OCI-LY7 (cell line): Measurements from ENCODE around the gene N4BP2. TPM values are rescaled to one million over a fixed set of nuclear protein-coding genes. Genes with fewer than 3 reads are reported as not detected.
A peak's percentile ranks its signal among the peaks of the same experiment; 100 is the strongest.

Source experiments
- BruUV-seq: library from RNA; stranded (reverse); fragments of 400-500 nt; replicated peaks from 2 replicates; lab custom pipeline; 2021; lab: Mats Ljungman, UMichigan
- CTCF ChIA-PET: fragments of 300-600 bp; sonication (Branson Sonifier 250); formaldehyde crosslinking; loops from one replicate; lab custom pipeline; 2022; ENCODE audit warnings: antibody characterized with exemption; ENCODE audit not compliant: unreplicated experiment; lab: Charles Lee
- POLR2A ChIA-PET: fragments of 300-600 bp; sonication (Branson Sonifier 250); formaldehyde crosslinking; loops from one replicate; lab custom pipeline; 2022; ENCODE audit warnings: antibody characterized with exemption; lab: Charles Lee
- DNase-seq: peaks from one replicate; pipeline ENCODE4 v3.0.0-alpha.2; 2015; ENCODE audit warnings: low spot score
- H2AFZ ChIP-seq: fragments of 200-600 bp; sonication (generic), shearing (Covaris generic); 2 replicates; pipeline ENCODE4 v1.6.1; 2014; ENCODE audit warnings: mild to moderate bottlenecking, antibody characterized with exemption, low read length, moderate library complexity
- H3K27ac ChIP-seq: fragments of 200-600 bp; sonication (generic); 2 replicates; pipeline ENCODE4 v1.5.1; 2014; ENCODE audit warnings: mixed run types, low read depth, mild to moderate bottlenecking, moderate library complexity, low read length, inconsistent platforms; ENCODE audit not compliant: poor library complexity, severe bottlenecking
- H3K36me3 ChIP-seq: fragments of 200-600 bp; sonication (generic); 2 replicates; pipeline ENCODE4 v1.6.1; 2014; ENCODE audit warnings: mild to moderate bottlenecking, antibody characterized with exemption, low read length, moderate library complexity, mixed read lengths; ENCODE audit not compliant: insufficient read depth
- H3K4me1 ChIP-seq: fragments of 200-600 bp; sonication (generic); 2 replicates; pipeline ENCODE4 v1.5.1; 2014; ENCODE audit warnings: mild to moderate bottlenecking, low read length; ENCODE audit not compliant: insufficient read depth, poor library complexity, severe bottlenecking
- H3K4me2 ChIP-seq: fragments of 200-600 bp; sonication (generic); 2 replicates; pipeline ENCODE4 v1.6.1; 2014; ENCODE audit warnings: mild to moderate bottlenecking, low read length
- H3K4me3 ChIP-seq: fragments of 200-600 bp; sonication (generic); 2 replicates; pipeline ENCODE4 v1.5.1; 2014; ENCODE audit warnings: mild to moderate bottlenecking, low read depth, low read length; ENCODE audit not compliant: poor library complexity, severe bottlenecking
- H3K79me2 ChIP-seq: fragments of 200-600 bp; sonication (generic); 2 replicates; pipeline ENCODE4 v1.6.1; 2016; ENCODE audit warnings: low read depth, mild to moderate bottlenecking, low read length, moderate library complexity, mixed read lengths; ENCODE audit not compliant: insufficient read depth
- H3K9me2 ChIP-seq: fragments of 200-600 bp; sonication (generic); 2 replicates; pipeline ENCODE4 v1.6.1; 2016; ENCODE audit warnings: mild to moderate bottlenecking, low read length, mixed read lengths; ENCODE audit not compliant: insufficient read depth
- H3K9me3 ChIP-seq: fragments of 200-600 bp; sonication (generic); 2 replicates; pipeline ENCODE4 v1.6.1; 2014; ENCODE audit warnings: mild to moderate bottlenecking, mixed run types, low read length, mixed read lengths
- H4K20me1 ChIP-seq: fragments of 200-600 bp; sonication (generic); 2 replicates; pipeline ENCODE4 v1.6.1; 2014; ENCODE audit warnings: mild to moderate bottlenecking, antibody characterized with exemption, low read length, moderate library complexity, mixed read lengths; ENCODE audit not compliant: insufficient read depth
- CTCF ChIP-seq: fragments of 200-600 bp; sonication (generic); conservative IDR thresholded peaks from 2 replicates; pipeline ENCODE4 v1.5.1; 2014; ENCODE audit warnings: mild to moderate bottlenecking, antibody characterized with exemption, low read length, moderate library complexity, mixed read lengths
- EZH2phosphoT487 ChIP-seq: fragments of 200-600 bp; sonication (generic); IDR thresholded peaks from 2 replicates; pipeline ENCODE4 v1.6.1; 2018; ENCODE audit warnings: low read depth, borderline replicate concordance, mild to moderate bottlenecking, mixed run types, antibody characterized with exemption, low read length, moderate library complexity, mixed read lengths
- intact Hi-C: fragments of 100-400 bp; cut with micrococcal nuclease; formaldehyde crosslinking; loops from one replicate; pipeline ENCODE4 v1.10.0; 2022; ENCODE audit not compliant: unreplicated experiment
- total RNA-seq, 2 experiments: library from RNA; depleted of rRNA in 1 of 2; stranded (reverse); fragments of >200 nt in 1 of 2; shearing (Covaris generic) in 1 of 2; gene quantifications; 2 replicates each; pipeline ENCODE4 v1.2.3, GENCODE V29; 2014 to 2022

Gene N4BP2
- total RNA-seq, 2 experiments from 2014 or later = 11.4 to 17.8 TPM

GRCh38 chr4:40194602-40195161 lies 138.0 kb downstream of the N4BP2 start:
- H3K9me2 ChIP-seq = no peaks in the 10 kb centered on the region
- POLR2A ChIA-PET = interaction anchor here (0.6 to 17.3 kb wide), 13 partner anchors 8 to 841 kb away, joined by 3 to 212 read pairs (median 4); no protein-coding TSS in a partner anchor
- BruUV-seq = no TSS peak

GRCh38 chr4:40195182-40196177 lies 138.8 kb downstream of the N4BP2 start:
- Histone ChIP-seq H4K20me1 (peaks cover 17% of the 10 kb centered on the region), H3K4me2 (peak overlapping the region; percentile 84), H3K4me1 (peaks cover 52% of the 10 kb centered on the region), H3K79me2 (peaks cover 89% of the 10 kb centered on the region), H2AFZ (no peak overlapping the region; the same call in 1 of the 2 replicates), H3K36me3 (peaks cover 35% of the 10 kb centered on the region), H3K4me3 (peak overlapping the region; percentile 79), H3K9me2 (no peaks in the 10 kb centered on the region), H3K9me3 (no peaks in the 10 kb centered on the region), H3K27ac (peak overlapping the region; percentile 93)
- intact Hi-C loops = loop anchor here (2.0 to 10.0 kb wide), 7 partner anchors 113 to 1168 kb away; partner anchors contain the start of gene N4BP2
- ChIA-PET CTCF (interaction anchor here (0.6 to 1.2 kb wide), 4 partner anchors 9 to 144 kb away, joined by 3 to 4 read pairs (median 3); no protein-coding TSS in a partner anchor), POLR2A (interaction anchor here (0.6 to 17.3 kb wide), 22 partner anchors 9 to 1074 kb away, joined by 3 to 212 read pairs (median 3); no protein-coding TSS in a partner anchor)
- no peak for TF ChIP-seq CTCF
- TF ChIP-seq EZH2phosphoT487 = no peak
- peak; percentile 51 for DNase-seq
- no TSS peak for BruUV-seq

More at GRCh38 chr4:40194602-40195161, 138.0 kb downstream of the N4BP2 start:
- no peaks in the 10 kb centered on the region for H3K9me3 ChIP-seq
- H3K4me2 ChIP-seq = peak overlapping the region; percentile 84
- H3K36me3 ChIP-seq = peaks cover 27% of the 10 kb centered on the region
- intact Hi-C loops = loop anchor here (5.0 to 10.0 kb wide), 6 partner anchors 320 to 1167 kb away; partner anchors contain the start of gene APBB2
- CTCF ChIA-PET = interaction anchor here (0.6 to 1.2 kb wide), 4 partner anchors 9 to 144 kb away, joined by 3 to 4 read pairs (median 3); no protein-coding TSS in a partner anchor
- no peak for TF ChIP-seq CTCF
- TF ChIP-seq EZH2phosphoT487 = no peak
- H2AFZ ChIP-seq = peak overlapping the region; percentile 4; the same call in 1 of the 2 replicates
- peak overlapping the region; percentile 93 for H3K27ac ChIP-seq
- peaks cover 12% of the 10 kb centered on the region for H4K20me1 ChIP-seq
- H3K4me3 ChIP-seq = peak overlapping the region; percentile 79
- peaks cover 85% of the 10 kb centered on the region for H3K79me2 ChIP-seq
- peaks cover 60% of the 10 kb centered on the region for H3K4me1 ChIP-seq
- DNase-seq = peak; percentile 72
